HepG2 (cell line): ENCODE data around the gene FAM89B.
A peak's percentile ranks its signal among the peaks of the same experiment; 100 is the strongest.

Source experiments
- CBX5 ChIP-seq: sonication (generic); formaldehyde crosslinking; IDR thresholded peaks from 2 replicates; pipeline ENCODE4 v1.4.0; 2020; ENCODE audit warnings: missing genetic modification reagents, borderline replicate concordance
- EP300 ChIP-seq, 3 experiments: sonication (generic) in 1 of 3; formaldehyde crosslinking in 1 of 3; IDR thresholded peaks; 2 replicates each; pipeline versions ENCODE4 v1.5.1 to v1.6.1; 2011 to 2020; ENCODE audit warnings: low read depth in 2 of 3, low read length in 2 of 3, borderline replicate concordance in 1 of 3, improper control_type of control experiment in 1 of 3, mild to moderate bottlenecking in 1 of 3, missing genetic modification reagents in 1 of 3, moderate library complexity in 1 of 3
- FOXM1 ChIP-seq: sonication (generic); formaldehyde crosslinking; IDR thresholded peaks from 2 replicates; pipeline ENCODE4 v1.5.0; 2020; ENCODE audit warnings: missing genetic modification reagents
- HOXA3 ChIP-seq: sonication (generic); formaldehyde crosslinking; IDR thresholded peaks from 2 replicates; pipeline ENCODE4 v1.5.0; 2020; ENCODE audit warnings: missing genetic modification reagents
- KLF13 ChIP-seq: sonication (generic); formaldehyde crosslinking; IDR thresholded peaks from 2 replicates; pipeline ENCODE4 v1.4.0; 2020; ENCODE audit warnings: mild to moderate bottlenecking, missing genetic modification reagents
- MZF1 ChIP-seq: sonication (generic); formaldehyde crosslinking; IDR thresholded peaks from 2 replicates; pipeline ENCODE4 v1.8.1; 2023; ENCODE audit warnings: mild to moderate bottlenecking, missing genetic modification reagents, borderline replicate concordance
- NFRKB ChIP-seq: fragments of 450-650 bp; IDR thresholded peaks from 2 replicates; pipeline ENCODE4 v1.6.1; 2017
- NR2C2 ChIP-seq: sonication (generic); formaldehyde crosslinking; IDR thresholded peaks from 2 replicates; pipeline ENCODE4 v1.4.0; 2020; ENCODE audit warnings: missing genetic modification reagents, mild to moderate bottlenecking, moderate library complexity, borderline replicate concordance
- ZBTB21 ChIP-seq: sonication (generic); formaldehyde crosslinking; IDR thresholded peaks from 2 replicates; pipeline ENCODE4 v1.4.0; 2020; ENCODE audit warnings: missing genetic modification reagents
- ZSCAN12 ChIP-seq: sonication (generic); formaldehyde crosslinking; IDR thresholded peaks from 2 replicates; pipeline ENCODE4 v1.9.0; 2021; ENCODE audit warnings: mild to moderate bottlenecking, missing genetic modification reagents
- TF ChIP-seq, protein P1 (sequence below): sonication (generic); formaldehyde crosslinking; IDR thresholded peaks from 2 replicates; pipeline ENCODE4 v1.5.0; 2020; ENCODE audit warnings: mild to moderate bottlenecking, missing genetic modification reagents, moderate library complexity
- TF ChIP-seq, protein P2 (sequence below): sonication (generic); formaldehyde crosslinking; IDR thresholded peaks from 2 replicates; pipeline ENCODE4 v1.5.1; 2020; ENCODE audit warnings: mild to moderate bottlenecking, missing genetic modification reagents, moderate library complexity

DNA sequence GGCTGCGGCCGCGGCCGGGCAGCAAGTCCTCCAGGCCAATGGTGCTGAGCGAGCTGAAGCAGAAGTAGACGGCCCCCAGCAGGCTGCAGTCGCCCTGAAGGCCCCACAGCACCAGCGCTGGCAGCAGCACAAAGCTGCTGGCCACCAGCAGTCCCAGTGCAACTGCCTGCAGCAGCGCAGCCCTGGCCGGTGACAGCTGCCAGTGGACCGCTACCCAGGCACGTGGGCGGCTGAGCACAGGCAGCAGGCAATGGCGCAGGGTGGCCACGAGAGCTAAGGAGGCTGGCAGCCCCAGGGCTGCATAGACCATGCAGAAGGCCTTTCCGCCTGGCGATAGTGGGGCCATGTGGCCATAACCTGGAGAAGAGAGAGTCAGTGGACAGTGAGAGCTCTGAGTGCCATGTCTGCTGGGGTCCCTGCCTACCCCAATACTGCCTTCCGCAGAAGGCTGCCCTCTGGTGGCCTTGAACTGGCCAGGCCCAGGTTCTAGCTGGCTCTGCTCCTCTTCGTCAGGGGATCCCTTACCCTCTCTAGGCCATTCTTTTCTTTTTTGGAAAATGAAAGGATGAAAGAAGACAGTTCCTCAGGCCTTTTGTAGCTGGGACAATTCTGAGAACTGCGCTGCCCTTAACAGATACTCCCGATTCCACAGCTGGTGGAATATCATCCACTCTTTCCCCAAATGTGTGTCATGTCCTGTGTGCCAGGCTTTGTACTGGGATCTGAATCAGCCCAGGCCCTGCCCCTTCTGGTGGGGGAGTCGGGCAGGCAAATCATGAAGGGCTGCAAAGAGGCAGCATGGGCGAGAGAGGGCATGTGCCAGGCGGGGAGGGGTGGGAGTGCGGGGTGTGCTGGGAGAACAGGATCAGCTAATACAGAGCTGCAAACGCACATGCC lies 21.4 kb downstream of the FAM89B start:
- TF ChIP-seq HOXA3 (no peak), FOXM1 (no peak), MZF1 (no peak), NFRKB (no peak), CBX5 (CRISPR knock-in tag) (no peak), EP300 (IDR thresholded peaks at IDR 0.05; ENCODE audit: low read depth in 2 of 2, low read length in 2 of 2) (no peak), EP300 (CRISPR knock-in tag; IDR thresholded peaks at IDR 0.05; ENCODE audit: borderline replicate concordance) (no peak), ZSCAN12 (CRISPR knock-in tag) (no peak), KLF13 (no peak), ZBTB21 (no peak), NR2C2 (CRISPR knock-in tag) (no peak)
- TF ChIP-seq, protein P1, sequence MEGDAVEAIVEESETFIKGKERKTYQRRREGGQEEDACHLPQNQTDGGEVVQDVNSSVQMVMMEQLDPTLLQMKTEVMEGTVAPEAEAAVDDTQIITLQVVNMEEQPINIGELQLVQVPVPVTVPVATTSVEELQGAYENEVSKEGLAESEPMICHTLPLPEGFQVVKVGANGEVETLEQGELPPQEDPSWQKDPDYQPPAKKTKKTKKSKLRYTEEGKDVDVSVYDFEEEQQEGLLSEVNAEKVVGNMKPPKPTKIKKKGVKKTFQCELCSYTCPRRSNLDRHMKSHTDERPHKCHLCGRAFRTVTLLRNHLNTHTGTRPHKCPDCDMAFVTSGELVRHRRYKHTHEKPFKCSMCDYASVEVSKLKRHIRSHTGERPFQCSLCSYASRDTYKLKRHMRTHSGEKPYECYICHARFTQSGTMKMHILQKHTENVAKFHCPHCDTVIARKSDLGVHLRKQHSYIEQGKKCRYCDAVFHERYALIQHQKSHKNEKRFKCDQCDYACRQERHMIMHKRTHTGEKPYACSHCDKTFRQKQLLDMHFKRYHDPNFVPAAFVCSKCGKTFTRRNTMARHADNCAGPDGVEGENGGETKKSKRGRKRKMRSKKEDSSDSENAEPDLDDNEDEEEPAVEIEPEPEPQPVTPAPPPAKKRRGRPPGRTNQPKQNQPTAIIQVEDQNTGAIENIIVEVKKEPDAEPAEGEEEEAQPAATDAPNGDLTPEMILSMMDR (CRISPR knock-in tag), result peak; percentile 82
- TF ChIP-seq, protein P2, sequence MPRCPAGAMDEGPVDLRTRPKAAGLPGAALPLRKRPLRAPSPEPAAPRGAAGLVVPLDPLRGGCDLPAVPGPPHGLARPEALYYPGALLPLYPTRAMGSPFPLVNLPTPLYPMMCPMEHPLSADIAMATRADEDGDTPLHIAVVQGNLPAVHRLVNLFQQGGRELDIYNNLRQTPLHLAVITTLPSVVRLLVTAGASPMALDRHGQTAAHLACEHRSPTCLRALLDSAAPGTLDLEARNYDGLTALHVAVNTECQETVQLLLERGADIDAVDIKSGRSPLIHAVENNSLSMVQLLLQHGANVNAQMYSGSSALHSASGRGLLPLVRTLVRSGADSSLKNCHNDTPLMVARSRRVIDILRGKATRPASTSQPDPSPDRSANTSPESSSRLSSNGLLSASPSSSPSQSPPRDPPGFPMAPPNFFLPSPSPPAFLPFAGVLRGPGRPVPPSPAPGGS (CRISPR knock-in tag), result no peak
